NCI-H226 (cell line): Measurements from ENCODE around the gene TSPOAP1.
A peak's percentile ranks its signal among the peaks of the same experiment; 100 is the strongest.
"Not testable (repeated sequence)": the region's sequence is repeated elsewhere in the genome, so short reads cannot be mapped to it uniquely, and the experiment has no call there.

Source experiments
- DNase-seq: peaks from one replicate; pipeline ENCODE4 v3.0.0-alpha.2; 2015

Gene TSPOAP1

GRCh38 chr17:58360296-58361063 is 31.9 kb upstream of the TSPOAP1 start:
- no peak for DNase-seq

- DNase-seq = no peak
These were observed 30.0 kb upstream of the TSPOAP1 start for GRCh38 chr17:58358408-58359172.

GRCh38 chr17:58357312-58358297 is 29.0 kb upstream of the TSPOAP1 start:
- DNase-seq = no peak

GRCh38 chr17:58356231-58356630 is 27.6 kb upstream of the TSPOAP1 start:
- DNase-seq = no peak

GRCh38 chr17:58354541-58355216 is 26.1 kb upstream of the TSPOAP1 start:
- no peak for DNase-seq

GRCh38 chr17:58353389-58353825 is 24.8 kb upstream of the TSPOAP1 start:
- DNase-seq = no peak

GRCh38 chr17:58352596-58353388 is 24.2 kb upstream of the TSPOAP1 start:
- peak; percentile 45 for DNase-seq

- DNase-seq = peak; percentile 90
These were observed 23.4 kb upstream of the TSPOAP1 start, which contains the start of gene SUPT4H1 for GRCh38 chr17:58351831-58352595. TSS of gene SUPT4H1 (minus strand) at chr17:58352201. CDS start at chr17:58352135, 66 bp downstream.

GRCh38 chr17:58351182-58351581 is 22.6 kb upstream of the TSPOAP1 start:
- no peak for DNase-seq

GRCh38 chr17:58348038-58348437 is 19.4 kb upstream of the TSPOAP1 start:
- no peak for DNase-seq

- no peak for DNase-seq
These were observed 16.9 kb upstream of the TSPOAP1 start for GRCh38 chr17:58345500-58345899.

GRCh38 chr17:58344791-58345157 is 16.2 kb upstream of the TSPOAP1 start:
- no peak for DNase-seq

- no peak for DNase-seq
These were observed 15.6 kb upstream of the TSPOAP1 start for GRCh38 chr17:58344047-58344790.

GRCh38 chr17:58343131-58343530 is 14.5 kb upstream of the TSPOAP1 start:
- no peak for DNase-seq

GRCh38 chr17:58341861-58342475 is 13.4 kb upstream of the TSPOAP1 start:
- no peak for DNase-seq

GRCh38 chr17:58341136-58341860 is 12.7 kb upstream of the TSPOAP1 start:
- not testable (repeated sequence) for DNase-seq

- DNase-seq = no peak
These were observed 11.8 kb upstream of the TSPOAP1 start for GRCh38 chr17:58340405-58340876.

- DNase-seq = no peak
These were observed 11.3 kb upstream of the TSPOAP1 start for GRCh38 chr17:58339755-58340404.
